Kidney epithelial cell (primary cell): ENCODE data around the gene NEDD4L. TPM values are rescaled to one million over a fixed set of nuclear protein-coding genes. Genes with fewer than 3 reads are reported as not detected.

Experiments used
- DNase-seq: peaks from one replicate; pipeline ENCODE4 v3.0.0-alpha.2; 2010; ENCODE audit warnings: low read depth
- H3K27me3 ChIP-seq: 2 replicates; pipeline ENCODE4 v1.6.0; 2011; ENCODE audit warnings: low read length; ENCODE audit not compliant: control insufficient read depth, insufficient read depth
- H3K36me3 ChIP-seq: 2 replicates; pipeline ENCODE4 v1.5.1; 2011; ENCODE audit warnings: low read length; ENCODE audit not compliant: control insufficient read depth, insufficient read depth
- H3K4me3 ChIP-seq: 2 replicates; pipeline ENCODE4 v1.5.1; 2011; ENCODE audit warnings: low read depth, mild to moderate bottlenecking, control low read depth, low read length
- CTCF ChIP-seq: IDR thresholded peaks from 2 replicates; pipeline ENCODE4 v1.5.1; 2011; ENCODE audit warnings: mild to moderate bottlenecking, moderate library complexity, low read length, control low read depth, inconsistent platforms; ENCODE audit not compliant: insufficient read depth, poor library complexity, severe bottlenecking
- total RNA-seq: library from RNA; depleted of rRNA; stranded (reverse); fragments of >200 nt; gene quantifications from 2 replicates; pipeline ENCODE4 v1.2.3, GENCODE V29; 2015

Gene NEDD4L
- total RNA-seq, 1 donor from 2014 or later, result 88.3 TPM

GRCh38 chr18:58158008-58158407 lies 114.0 kb downstream of the NEDD4L start:
- no peak for TF ChIP-seq CTCF
- no peaks in the 10 kb centered on the region for H3K36me3 ChIP-seq
- DNase-seq, result no peak
- no peak overlapping the region for H3K4me3 ChIP-seq
- H3K27me3 ChIP-seq, result no peaks in the 10 kb centered on the region

GRCh38 chr18:58158459-58158858 lies 114.4 kb downstream of the NEDD4L start:
- no peak for TF ChIP-seq CTCF
- Histone ChIP-seq H3K36me3 (no peaks in the 10 kb centered on the region), H3K27me3 (no peaks in the 10 kb centered on the region), H3K4me3 (no peak overlapping the region)
- DNase-seq, result no peak

- Histone ChIP-seq H3K36me3 (no peaks in the 10 kb centered on the region), H3K4me3 (no peak overlapping the region), H3K27me3 (no peaks in the 10 kb centered on the region)
- TF ChIP-seq CTCF, result no peak
- DNase-seq, result no peak
These were observed 117.6 kb downstream of the NEDD4L start for GRCh38 chr18:58161659-58162058.

GRCh38 chr18:58162127-58162526 lies 118.1 kb downstream of the NEDD4L start:
- no peak overlapping the region for H3K4me3 ChIP-seq
- H3K36me3 ChIP-seq, result no peaks in the 10 kb centered on the region
- no peak for TF ChIP-seq CTCF
- no peak for DNase-seq
- no peaks in the 10 kb centered on the region for H3K27me3 ChIP-seq

- no peak for TF ChIP-seq CTCF
- no peak for DNase-seq
- Histone ChIP-seq H3K36me3 (no peaks in the 10 kb centered on the region), H3K27me3 (no peaks in the 10 kb centered on the region), H3K4me3 (no peak overlapping the region)
These were observed 119.1 kb downstream of the NEDD4L start for GRCh38 chr18:58163004-58163590.

- Histone ChIP-seq H3K4me3 (no peak overlapping the region), H3K36me3 (no peaks in the 10 kb centered on the region), H3K27me3 (no peaks in the 10 kb centered on the region)
- no peak for DNase-seq
- no peak for TF ChIP-seq CTCF
These were observed 122.3 kb downstream of the NEDD4L start for GRCh38 chr18:58166278-58166844.
